ENCODE data around the gene RNF212. TPM values are rescaled to one million over a fixed set of nuclear protein-coding genes. Genes with fewer than 3 reads are reported as not detected.

Gene RNF212
- total RNA-seq, 1 donor from 2014 or later, result 9.1 TPM

GRCh38 chr4:1075809-1076699 lies 37.3 kb downstream of the RNF212 start:
- H3K36me3 Mint-ChIP-seq (ENCODE audit: low read depth), result no peaks in the 10 kb centered on the region
- peaks cover 2% of the 10 kb centered on the region for H3K27me3 Mint-ChIP-seq (ENCODE audit: low read depth)
- H3K27ac Mint-ChIP-seq (ENCODE audit: unreplicated experiment), result peak overlapping the region; percentile 49
- no peak for TF ChIP-seq CTCF (IDR thresholded peaks at IDR 0.05)
- H3K4me3 Mint-ChIP-seq (ENCODE audit: unreplicated experiment), result no peak overlapping the region
- H3K9me3 Mint-ChIP-seq (ENCODE audit: low read depth), result peaks cover 2% of the 10 kb centered on the region
- peaks cover 8% of the 10 kb centered on the region for H3K4me1 Mint-ChIP-seq (ENCODE audit: low read depth)
- no peak for DNase-seq (ENCODE audit: low spot score)

DNA sequence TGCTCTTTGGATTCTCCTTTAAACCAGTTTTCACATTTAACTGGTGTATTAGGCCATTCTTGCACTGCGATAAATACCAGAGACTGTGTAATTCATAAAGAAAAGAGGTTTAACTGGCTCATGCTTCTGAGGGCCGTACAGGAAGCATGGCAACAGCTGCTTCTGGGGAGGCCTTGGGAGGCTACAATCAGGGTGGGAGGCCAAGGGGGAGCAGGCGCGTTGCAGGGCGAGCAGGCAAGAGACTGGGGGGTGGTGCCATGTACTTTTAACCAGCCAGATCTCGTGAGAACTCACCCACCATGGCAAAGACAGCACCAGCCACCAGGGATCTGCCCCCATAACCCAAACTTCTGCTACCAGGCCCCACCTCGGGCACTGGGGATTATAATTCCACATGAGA lies 38.1 kb downstream of the RNF212 start:
- Mint-ChIP-seq H3K4me3 (ENCODE audit: unreplicated experiment) (no peak overlapping the region), H3K36me3 (ENCODE audit: low read depth) (no peaks in the 10 kb centered on the region), H3K27ac (ENCODE audit: unreplicated experiment) (no peak overlapping the region), H3K4me1 (ENCODE audit: low read depth) (peaks cover 6% of the 10 kb centered on the region), H3K9me3 (ENCODE audit: low read depth) (no peaks in the 10 kb centered on the region), H3K27me3 (ENCODE audit: low read depth) (peaks cover 2% of the 10 kb centered on the region)
- no peak for TF ChIP-seq CTCF (IDR thresholded peaks at IDR 0.05)
- DNase-seq (ENCODE audit: low spot score), result no peak

GRCh38 chr4:1074077-1074476 lies 39.3 kb downstream of the RNF212 start:
- H3K36me3 Mint-ChIP-seq (ENCODE audit: low read depth), result peaks cover 2% of the 10 kb centered on the region
- no peaks in the 10 kb centered on the region for H3K27me3 Mint-ChIP-seq (ENCODE audit: low read depth)
- TF ChIP-seq CTCF (IDR thresholded peaks at IDR 0.05), result no peak
- H3K27ac Mint-ChIP-seq (ENCODE audit: unreplicated experiment), result no peak overlapping the region
- H3K4me1 Mint-ChIP-seq (ENCODE audit: low read depth), result peaks cover 6% of the 10 kb centered on the region
- no peaks in the 10 kb centered on the region for H3K9me3 Mint-ChIP-seq (ENCODE audit: low read depth)
- no peak overlapping the region for H3K4me3 Mint-ChIP-seq (ENCODE audit: unreplicated experiment)
- no peak for DNase-seq (ENCODE audit: low spot score)

- peak; percentile 86 for TF ChIP-seq CTCF (IDR thresholded peaks at IDR 0.05)
- peaks cover 2% of the 10 kb centered on the region for H3K36me3 Mint-ChIP-seq (ENCODE audit: low read depth)
- H3K9me3 Mint-ChIP-seq (ENCODE audit: low read depth), result no peaks in the 10 kb centered on the region
- DNase-seq (ENCODE audit: low spot score), result no peak
- H3K27ac Mint-ChIP-seq (ENCODE audit: unreplicated experiment), result peak overlapping the region; percentile 4
- H3K27me3 Mint-ChIP-seq (ENCODE audit: low read depth), result peaks cover 3% of the 10 kb centered on the region
- H3K4me1 Mint-ChIP-seq (ENCODE audit: low read depth), result peaks cover 6% of the 10 kb centered on the region
- no peak overlapping the region for H3K4me3 Mint-ChIP-seq (ENCODE audit: unreplicated experiment)
These were observed 40.4 kb downstream of the RNF212 start for GRCh38 chr4:1072830-1073446.

DNA sequence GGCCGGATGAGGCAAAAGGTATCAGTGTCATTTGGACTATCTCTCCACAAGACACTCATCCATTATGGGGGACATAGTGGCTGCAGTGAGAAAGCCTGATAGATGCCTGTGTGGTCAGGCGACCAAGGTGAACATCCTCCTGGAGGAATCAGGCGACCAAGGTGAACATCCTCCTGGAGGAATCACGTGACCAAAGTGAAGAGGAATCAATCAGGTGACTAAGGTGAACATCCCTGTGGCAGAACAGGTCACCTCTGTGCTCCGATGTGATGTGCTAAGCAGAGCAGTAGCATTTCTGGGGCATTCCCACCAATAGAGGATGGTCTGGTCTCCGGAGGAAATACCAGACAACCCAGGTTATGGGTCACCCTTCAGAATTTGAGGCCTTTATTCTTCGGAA lies 44.0 kb downstream of the RNF212 start:
- Mint-ChIP-seq H3K27me3 (ENCODE audit: low read depth) (peaks cover 6% of the 10 kb centered on the region), H3K9me3 (ENCODE audit: low read depth) (no peaks in the 10 kb centered on the region), H3K4me3 (ENCODE audit: unreplicated experiment) (no peak overlapping the region), H3K27ac (ENCODE audit: unreplicated experiment) (no peak overlapping the region), H3K36me3 (ENCODE audit: low read depth) (peaks cover 2% of the 10 kb centered on the region), H3K4me1 (ENCODE audit: low read depth) (peaks cover 6% of the 10 kb centered on the region)
- no peak for TF ChIP-seq CTCF (IDR thresholded peaks at IDR 0.05)
- no peak for DNase-seq (ENCODE audit: low spot score)

Data from chondrocyte (in vitro differentiated cells).